Measurements from ENCODE around the gene TGM1.
"Not testable (repeated sequence)": the region's sequence is repeated elsewhere in the genome, so short reads cannot be mapped to it uniquely, and the experiment has no call there.

TGM1 gene

DNA sequence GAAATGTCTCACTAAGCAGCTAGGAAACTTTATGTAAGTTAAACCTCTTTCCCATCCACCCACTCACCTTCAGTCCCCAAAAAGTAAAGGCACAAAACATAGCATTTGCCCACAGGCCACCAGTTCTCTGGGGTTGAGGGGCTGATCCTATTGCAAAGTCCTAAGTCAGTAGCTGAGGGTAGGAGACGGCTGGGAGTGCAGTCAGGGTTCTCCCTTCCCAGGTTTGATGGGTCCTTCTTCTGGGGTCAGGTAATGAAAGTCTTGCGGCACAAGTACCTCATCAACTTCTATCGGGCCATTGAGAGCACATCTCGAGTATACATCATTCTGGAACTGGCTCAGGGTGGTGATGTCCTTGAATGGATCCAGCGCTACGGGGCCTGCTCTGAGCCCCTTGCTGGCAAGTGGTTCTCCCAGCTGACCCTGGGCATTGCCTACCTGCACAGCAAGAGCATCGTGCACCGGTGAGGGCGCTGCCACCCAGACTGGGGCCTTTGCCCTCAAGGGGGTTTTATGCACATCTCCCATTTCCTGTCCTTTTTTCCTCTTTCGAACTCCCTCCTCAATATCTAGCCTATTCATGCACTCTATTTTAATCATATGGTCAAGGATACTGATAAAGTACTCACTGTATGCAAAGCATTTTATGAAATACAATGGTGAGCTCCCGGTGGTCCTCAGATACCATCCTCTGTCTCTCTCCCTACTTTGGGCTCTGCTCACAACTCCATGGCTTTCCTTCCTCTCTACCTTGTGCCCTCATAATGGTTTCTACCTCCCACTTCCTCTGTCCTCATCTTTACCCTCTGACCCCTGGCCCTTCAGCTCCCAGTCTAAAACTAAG lies 56.5 kb downstream of the TGM1 start:
- TF ChIP-seq ARNT (IDR thresholded peaks at IDR 0.05) (no peak), NFRKB (IDR thresholded peaks at IDR 0.05) (no peak), L3MBTL2 (conservative IDR thresholded peaks at IDR 0.05) (no peak), SP1 (IDR thresholded peaks at IDR 0.05) (no peak), BHLHE40 (IDR thresholded peaks at IDR 0.05; ENCODE audit: borderline replicate concordance) (no peak), HDGF (IDR thresholded peaks at IDR 0.05; ENCODE audit: borderline replicate concordance) (no peak), ELF4 (IDR thresholded peaks at IDR 0.05) (no peak), LEF1 (IDR thresholded peaks at IDR 0.05; ENCODE audit: borderline replicate concordance) (no peak), TARDBP (IDR thresholded peaks at IDR 0.05) (no peak), ZNF384 (IDR thresholded peaks at IDR 0.05) (no peak), FOXK2 (IDR thresholded peaks at IDR 0.05) (no peak), FOXA1 (IDR thresholded peaks at IDR 0.05) (no peak), CTBP1 (IDR thresholded peaks at IDR 0.05; ENCODE audit: borderline replicate concordance) (no peak), FOXM1 (IDR thresholded peaks at IDR 0.05; ENCODE audit: borderline replicate concordance) (no peak), SUZ12 (IDR thresholded peaks at IDR 0.05) (no peak)
- TF ChIP-seq, protein P1, sequence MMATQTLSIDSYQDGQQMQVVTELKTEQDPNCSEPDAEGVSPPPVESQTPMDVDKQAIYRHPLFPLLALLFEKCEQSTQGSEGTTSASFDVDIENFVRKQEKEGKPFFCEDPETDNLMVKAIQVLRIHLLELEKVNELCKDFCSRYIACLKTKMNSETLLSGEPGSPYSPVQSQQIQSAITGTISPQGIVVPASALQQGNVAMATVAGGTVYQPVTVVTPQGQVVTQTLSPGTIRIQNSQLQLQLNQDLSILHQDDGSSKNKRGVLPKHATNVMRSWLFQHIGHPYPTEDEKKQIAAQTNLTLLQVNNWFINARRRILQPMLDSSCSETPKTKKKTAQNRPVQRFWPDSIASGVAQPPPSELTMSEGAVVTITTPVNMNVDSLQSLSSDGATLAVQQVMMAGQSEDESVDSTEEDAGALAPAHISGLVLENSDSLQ (IDR thresholded peaks at IDR 0.05) = no peak
- no peak for DNase-seq (ENCODE audit: extremely low spot score)
- POLR2A ChIA-PET = interaction anchor here (0.9 to 1.6 kb wide), 2 partner anchors 9 to 11 kb away, joined by 7 to 8 read pairs; partner anchors contain the start of genes MDP1 and TM9SF1
- CTCF ChIA-PET = interaction anchor here (0.5 kb wide), 1 partner anchor 9 kb away, joined by 4 read pairs; no protein-coding TSS in a partner anchor

DNA sequence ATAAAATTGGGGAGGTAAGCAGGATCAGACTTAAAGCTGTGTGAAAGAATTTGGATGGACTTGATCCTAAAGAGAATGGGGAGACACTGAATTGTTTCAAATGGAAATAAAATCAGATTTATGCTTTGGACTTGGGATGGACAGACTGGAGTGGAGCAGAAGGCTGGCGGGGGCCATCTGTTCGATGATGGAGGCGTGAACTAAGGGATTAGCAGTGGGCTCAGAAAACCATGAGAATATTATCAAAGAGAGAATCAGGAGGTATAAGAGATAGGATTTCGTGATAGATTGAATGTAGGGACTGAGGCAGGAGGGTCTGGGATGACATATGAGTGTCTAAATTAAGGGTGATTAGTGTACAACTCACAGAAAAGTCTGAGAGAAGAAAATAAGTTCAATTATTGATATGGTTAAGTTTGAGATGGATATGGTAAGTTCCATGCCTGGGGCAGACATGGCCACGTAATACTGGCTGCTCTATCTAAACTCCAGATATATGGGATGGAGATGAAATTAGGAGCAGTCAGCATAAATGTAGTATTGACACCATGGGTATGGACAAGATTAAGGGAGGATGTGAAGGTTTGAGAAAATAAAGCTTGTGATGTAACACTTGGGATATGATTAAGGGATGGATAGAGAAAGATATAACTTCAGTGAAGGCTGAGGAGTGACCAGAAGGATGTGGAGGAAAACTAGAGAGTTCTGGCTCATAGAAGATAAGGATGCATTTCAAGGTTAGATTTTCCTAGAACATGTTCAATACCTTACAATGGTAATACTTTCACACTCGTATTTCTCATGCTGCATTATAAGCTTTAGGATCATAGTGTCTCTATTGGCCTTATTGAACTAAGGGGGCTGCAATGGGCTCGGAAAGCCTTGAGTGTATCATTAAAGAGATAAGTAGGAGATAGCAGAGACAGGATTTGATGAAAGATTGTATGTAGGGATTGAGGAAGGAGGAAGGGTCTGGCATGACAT lies 58.5 kb downstream of the TGM1 start:
- TF ChIP-seq ZNF384 (IDR thresholded peaks at IDR 0.05) (no peak), SUZ12 (IDR thresholded peaks at IDR 0.05) (no peak)
- no peak for DNase-seq (ENCODE audit: extremely low spot score)
- ChIA-PET CTCF (no interaction called here), POLR2A (interaction anchor here (1.4 to 2.1 kb wide), 2 partner anchors 9 kb away, joined by 3 to 11 read pairs; partner anchors contain the start of genes CHMP4A and TM9SF1)

DNA sequence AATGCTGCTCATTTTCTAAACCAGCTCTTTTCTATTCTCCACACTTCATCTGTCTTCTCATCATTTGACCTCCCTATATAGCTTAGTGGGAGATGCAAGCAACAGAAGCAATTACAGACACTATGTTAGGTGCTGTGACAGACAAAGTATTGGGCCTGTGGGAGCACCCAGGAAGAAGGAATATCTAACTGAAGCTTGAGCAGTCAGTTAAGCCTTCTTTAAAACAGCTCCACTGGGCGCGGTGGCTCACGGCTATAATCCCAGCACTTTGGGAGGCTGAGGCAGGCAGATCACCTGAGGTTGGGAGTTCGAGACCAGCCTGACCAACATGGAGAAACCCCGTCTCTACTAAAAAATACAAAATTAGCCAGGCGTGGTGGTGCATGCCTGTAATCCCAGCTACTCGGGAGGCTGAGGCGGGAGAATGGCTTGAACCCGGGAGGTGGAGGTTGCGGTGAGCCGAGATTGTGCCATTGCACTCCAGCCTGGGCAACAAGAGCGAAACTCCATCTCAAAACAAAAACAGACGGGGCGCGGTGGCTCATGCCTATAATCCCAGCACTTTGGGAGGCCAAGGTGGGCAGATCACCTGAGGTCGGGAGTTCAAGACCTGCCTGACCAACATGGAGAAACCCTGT lies 59.6 kb downstream of the TGM1 start:
- DNase-seq (ENCODE audit: extremely low spot score); CTCF ChIA-PET: not testable (repeated sequence)
- POLR2A ChIA-PET = interaction anchor here (1.4 to 2.1 kb wide), 2 partner anchors 8 to 10 kb away, joined by 3 to 11 read pairs; partner anchors contain the start of genes CHMP4A and TM9SF1

DNA sequence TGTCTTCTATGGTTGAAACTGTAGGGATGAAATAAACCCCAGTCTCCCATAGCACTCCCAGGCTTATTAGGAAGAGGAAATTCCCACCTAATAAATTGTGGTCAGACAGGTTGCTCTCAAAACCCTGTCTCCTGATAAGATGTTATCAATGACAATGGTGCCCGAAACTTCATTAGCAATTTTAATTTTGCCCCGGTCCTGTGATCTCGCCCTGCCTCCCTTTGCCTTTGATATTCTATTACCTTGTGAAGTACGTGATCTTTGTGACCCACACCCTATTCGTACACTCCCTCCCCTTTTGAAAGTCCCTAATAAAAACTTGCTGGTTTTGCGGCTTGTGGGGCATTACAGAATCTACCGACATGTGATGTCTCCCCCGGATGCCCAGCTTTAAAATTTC lies 60.4 kb downstream of the TGM1 start:
- DNase-seq (ENCODE audit: extremely low spot score); CTCF ChIA-PET: not testable (repeated sequence)
- POLR2A ChIA-PET = interaction anchor here (2.1 kb wide), 1 partner anchor 11 kb away, joined by 11 read pairs; the partner anchor contains the start of gene CHMP4A

Measured in HEK293T (cell line).